GM12872 (cell line): Measurements from ENCODE around the gene NFIX.

Experiments used
- TF ChIP-seq, protein P1 (sequence below): IDR thresholded peaks from 3 replicates; pipeline ENCODE4 v1.5.1; 2011; ENCODE audit warnings: low read depth, mild to moderate bottlenecking, low read length, moderate library complexity; ENCODE audit not compliant: insufficient read depth

Gene NFIX

DNA sequence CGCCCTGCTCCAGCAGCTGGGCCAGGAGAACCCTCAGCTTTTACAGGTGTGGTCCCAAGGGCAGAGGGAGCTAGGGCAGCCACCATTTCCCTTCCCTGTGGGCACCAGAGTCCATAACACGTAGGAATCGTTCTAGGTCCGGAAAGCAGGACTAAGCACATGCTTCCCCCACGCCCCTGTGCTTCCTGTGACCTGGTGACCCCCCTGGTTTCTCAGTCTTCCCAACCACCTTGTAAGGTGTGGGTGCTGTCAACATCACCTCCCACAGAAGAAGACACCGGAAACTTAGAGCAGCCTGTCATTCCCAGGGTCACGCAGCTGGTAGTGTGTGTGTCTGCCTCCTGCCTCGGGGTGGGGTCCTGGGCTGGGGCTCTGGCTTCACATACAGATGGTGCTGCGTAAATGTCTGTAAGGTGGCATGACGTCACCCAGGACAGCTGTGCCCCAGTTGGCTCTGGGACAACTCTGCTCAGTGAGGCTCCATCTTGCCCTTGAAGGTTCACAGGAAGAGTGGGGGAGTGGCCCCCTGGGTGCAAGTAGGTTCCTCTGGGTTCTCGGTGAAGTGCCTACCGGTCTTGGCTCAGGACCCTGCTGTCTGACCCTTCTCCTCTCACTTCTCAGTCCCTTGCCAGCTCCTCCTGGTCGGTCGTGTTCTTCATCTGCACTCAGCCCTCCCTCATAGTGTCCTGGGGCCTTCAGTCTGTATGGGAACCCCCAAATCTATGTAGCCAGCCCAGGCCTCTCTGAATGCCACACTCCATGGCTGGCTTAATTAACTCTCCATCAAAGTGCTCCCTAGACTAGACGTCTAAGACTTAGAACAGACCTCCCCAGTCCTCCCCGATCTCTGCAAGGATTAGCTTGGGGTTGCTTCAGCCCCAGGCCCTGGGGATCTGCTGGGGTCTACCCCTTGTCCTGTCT lies 45.7 kb upstream of the NFIX start:
- TF ChIP-seq, protein P1, sequence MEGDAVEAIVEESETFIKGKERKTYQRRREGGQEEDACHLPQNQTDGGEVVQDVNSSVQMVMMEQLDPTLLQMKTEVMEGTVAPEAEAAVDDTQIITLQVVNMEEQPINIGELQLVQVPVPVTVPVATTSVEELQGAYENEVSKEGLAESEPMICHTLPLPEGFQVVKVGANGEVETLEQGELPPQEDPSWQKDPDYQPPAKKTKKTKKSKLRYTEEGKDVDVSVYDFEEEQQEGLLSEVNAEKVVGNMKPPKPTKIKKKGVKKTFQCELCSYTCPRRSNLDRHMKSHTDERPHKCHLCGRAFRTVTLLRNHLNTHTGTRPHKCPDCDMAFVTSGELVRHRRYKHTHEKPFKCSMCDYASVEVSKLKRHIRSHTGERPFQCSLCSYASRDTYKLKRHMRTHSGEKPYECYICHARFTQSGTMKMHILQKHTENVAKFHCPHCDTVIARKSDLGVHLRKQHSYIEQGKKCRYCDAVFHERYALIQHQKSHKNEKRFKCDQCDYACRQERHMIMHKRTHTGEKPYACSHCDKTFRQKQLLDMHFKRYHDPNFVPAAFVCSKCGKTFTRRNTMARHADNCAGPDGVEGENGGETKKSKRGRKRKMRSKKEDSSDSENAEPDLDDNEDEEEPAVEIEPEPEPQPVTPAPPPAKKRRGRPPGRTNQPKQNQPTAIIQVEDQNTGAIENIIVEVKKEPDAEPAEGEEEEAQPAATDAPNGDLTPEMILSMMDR: no peak

DNA sequence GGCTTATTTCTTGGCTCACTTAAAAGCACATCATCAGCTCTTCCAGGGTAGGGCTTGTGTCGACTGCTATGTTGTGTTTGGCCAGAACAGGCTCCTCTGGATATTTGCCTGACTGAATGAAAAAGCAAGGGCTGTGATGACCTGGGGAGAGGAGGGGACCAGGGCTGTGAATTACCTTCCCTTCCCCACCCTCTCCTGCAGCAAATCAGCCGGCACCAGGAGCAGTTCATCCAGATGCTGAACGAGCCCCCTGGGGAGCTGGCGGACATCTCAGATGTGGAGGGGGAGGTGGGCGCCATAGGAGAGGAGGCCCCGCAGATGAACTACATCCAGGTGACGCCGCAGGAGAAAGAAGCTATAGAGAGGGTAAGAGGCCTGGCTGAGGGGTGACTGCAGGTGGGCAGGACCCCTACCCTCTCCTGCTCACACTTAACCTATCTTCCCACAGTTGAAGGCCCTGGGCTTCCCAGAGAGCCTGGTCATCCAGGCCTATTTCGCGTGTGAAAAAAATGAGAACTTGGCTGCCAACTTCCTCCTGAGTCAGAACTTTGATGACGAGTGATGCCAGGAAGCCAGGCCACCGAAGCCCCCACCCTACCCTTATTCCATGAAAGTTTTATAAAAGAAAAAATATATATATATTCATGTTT lies 42.7 kb upstream of the NFIX start:
- TF ChIP-seq, protein P1: no peak

DNA sequence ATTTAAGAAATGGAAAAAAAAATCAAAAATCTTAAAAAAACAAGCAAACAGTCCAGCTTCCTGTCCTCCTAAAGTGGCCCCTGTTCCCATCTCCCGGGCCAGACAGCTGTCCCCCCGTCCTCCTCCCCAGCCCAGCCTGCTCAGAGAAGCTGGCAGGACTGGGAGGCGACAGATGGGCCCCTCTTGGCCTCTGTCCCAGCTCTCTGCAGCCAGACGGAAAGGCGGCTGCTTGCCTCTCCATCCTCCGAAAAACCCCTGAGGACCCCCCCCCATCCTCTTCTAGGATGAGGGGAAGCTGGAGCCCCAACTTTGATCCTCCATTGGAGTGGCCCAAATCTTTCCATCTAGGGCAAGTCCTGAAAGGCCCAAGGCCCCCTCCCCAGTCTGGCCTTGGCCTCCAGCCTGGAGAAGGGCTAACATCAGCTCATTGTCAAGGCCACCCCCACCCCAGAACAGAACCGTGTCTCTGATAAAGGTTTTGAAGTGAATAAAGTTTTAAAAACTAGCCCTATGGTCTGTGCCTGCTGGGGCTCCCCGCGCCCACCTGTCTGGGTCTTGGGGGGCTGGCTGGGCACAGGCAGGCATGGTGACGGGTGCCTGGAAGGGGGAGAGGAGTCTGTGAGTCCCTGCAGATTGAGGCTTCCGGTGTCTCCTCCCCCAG lies 42.0 kb upstream of the NFIX start:
- TF ChIP-seq, protein P1: no peak

DNA sequence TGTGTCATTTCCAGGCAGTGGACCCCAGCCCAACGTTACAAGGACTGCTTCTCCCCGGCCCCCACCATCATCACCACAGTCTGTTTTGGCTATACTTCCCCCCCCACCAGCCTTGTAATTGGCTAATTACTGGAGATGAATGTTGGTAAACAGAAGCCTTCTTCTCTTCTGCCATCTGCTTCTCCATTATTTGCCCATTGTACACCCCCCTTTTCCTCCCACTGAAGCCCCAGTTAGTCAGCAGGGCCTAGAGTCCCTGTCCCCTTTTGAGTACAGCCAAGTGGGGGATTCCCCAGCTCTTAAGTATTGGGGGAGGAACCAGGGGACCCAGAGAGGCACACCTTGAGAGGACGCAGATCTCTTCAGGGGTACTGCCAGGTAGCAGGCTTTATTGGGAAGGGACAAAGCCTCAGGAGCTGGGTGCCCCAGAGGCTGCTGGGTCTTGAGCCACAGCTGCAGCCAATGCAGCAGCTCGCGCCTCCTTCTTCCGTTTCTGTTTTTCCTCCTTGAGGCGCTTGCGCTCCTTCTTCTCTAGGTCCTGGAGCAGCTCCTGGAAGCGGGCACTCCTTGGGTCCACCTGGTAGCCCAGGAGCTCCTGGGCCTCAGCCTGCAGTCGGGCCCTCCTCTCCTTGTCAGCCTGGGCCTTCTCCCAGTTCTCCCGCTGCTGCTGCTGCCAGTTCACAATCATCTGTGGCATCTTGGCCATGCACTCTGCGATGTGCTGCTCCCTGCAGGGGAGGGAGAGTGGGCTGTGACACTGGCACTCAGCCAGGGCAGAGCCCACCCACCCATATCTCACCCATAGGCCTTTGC lies 41.3 kb upstream of the NFIX start:
- TF ChIP-seq, protein P1: no peak

DNA sequence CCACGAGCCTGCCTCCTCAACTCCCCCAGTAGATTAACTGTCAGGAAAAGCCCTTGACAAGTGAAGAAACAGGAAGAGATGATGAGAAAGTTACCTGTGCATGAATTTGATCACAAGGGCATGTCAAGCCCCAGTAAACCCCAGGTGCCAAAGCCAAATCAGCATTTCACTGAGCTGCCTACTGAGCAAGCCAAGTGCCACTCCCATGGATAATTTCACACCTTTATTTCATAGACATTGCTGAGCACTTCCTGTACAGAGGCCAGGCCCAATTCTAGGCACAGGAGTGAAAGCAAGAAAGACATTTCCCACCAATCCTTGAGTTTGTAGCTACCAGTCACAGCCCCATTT lies 40.7 kb upstream of the NFIX start:
- TF ChIP-seq, protein P1: no peak

DNA sequence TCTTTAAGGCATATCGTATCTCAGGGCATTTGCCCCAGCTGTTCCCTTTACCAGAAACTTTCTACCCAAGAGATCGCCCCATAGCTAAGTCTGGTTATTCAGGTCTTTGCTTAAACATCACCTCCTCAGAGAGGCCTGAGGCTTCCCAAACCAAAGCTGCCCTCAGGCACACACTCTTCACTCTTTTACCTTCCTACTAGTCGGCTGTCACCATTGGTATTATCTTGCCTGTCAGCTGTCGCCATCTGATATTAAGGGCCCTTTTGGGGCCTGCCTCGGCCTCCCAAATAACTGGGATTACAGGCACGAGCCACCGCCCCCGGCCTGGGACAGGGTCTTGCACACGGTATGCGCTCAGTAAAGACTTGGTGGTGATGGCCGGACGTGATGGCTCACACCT lies 39.3 kb upstream of the NFIX start:
- TF ChIP-seq, protein P1: no peak
